ENCODE data around the gene ASB6. TPM values are rescaled to one million over a fixed set of nuclear protein-coding genes. Genes with fewer than 3 reads are reported as not detected.

Gene ASB6
- total RNA-seq, 1 donor from 2014 or later = 16.7 TPM

DNA sequence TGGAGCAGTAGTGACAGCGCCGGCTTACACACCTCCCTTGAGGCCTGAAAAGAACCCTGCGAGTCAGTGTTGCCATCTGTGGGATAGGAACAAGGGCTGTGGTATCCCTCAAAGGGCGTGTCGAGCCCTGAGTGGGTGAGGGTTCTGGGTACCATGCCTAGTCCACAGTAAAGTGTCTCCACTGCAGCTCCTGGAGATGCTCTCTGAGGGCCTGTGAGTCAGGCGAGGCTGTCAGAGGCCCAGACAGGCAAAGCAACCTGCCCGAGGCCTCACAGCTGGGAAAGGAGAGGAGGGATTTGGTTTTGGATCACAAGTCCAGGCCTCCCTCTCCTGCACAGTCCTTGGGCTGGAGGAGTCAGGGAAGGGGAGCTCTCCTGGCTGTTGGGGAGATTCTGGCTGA is 29.6 kb upstream of the ASB6 start:
- ATAC-seq (no peak), DNase-seq (no peak)
- Histone ChIP-seq H3K4me1 (no peaks in the 10 kb centered on the region), H3K9me3 (no peaks in the 10 kb centered on the region), H3K36me3 (no peaks in the 10 kb centered on the region), H3K27ac (no peak overlapping the region), H3K27me3 (peaks cover 24% of the 10 kb centered on the region), H3K4me3 (no peak overlapping the region)
- TF ChIP-seq, protein P1, sequence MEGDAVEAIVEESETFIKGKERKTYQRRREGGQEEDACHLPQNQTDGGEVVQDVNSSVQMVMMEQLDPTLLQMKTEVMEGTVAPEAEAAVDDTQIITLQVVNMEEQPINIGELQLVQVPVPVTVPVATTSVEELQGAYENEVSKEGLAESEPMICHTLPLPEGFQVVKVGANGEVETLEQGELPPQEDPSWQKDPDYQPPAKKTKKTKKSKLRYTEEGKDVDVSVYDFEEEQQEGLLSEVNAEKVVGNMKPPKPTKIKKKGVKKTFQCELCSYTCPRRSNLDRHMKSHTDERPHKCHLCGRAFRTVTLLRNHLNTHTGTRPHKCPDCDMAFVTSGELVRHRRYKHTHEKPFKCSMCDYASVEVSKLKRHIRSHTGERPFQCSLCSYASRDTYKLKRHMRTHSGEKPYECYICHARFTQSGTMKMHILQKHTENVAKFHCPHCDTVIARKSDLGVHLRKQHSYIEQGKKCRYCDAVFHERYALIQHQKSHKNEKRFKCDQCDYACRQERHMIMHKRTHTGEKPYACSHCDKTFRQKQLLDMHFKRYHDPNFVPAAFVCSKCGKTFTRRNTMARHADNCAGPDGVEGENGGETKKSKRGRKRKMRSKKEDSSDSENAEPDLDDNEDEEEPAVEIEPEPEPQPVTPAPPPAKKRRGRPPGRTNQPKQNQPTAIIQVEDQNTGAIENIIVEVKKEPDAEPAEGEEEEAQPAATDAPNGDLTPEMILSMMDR (IDR thresholded peaks at IDR 0.05) = no peak
- intact Hi-C loops (cut with DNase I) = no loop called here

DNA sequence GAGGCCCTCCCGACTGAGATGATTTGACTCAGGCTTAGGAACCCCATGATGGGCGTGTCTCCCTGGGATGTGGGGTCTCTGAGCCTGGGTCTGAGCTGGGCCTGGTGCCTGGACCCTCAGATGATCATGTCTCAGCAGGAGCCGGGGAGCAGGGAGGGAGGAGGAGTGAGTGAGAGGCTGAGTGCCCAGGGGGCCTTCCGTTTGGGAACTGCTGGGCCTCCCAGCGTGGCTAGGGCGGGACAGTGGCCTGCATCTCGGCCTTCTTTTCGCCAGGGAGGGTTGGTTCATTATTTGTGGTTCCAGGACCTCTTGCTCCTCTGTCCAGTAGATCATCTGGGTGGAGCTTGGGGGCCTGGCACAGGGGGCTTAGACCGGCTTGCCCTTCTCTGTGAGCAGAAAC is 29.1 kb upstream of the ASB6 start:
- Histone ChIP-seq H3K36me3 (no peaks in the 10 kb centered on the region), H3K4me1 (peaks cover 3% of the 10 kb centered on the region), H3K4me3 (no peak overlapping the region), H3K27ac (no peak overlapping the region), H3K9me3 (no peaks in the 10 kb centered on the region), H3K27me3 (peaks cover 27% of the 10 kb centered on the region)
- intact Hi-C loops (cut with DNase I) = no loop called here
- TF ChIP-seq, protein P1 (IDR thresholded peaks at IDR 0.05) = no peak
- ATAC-seq (no peak), DNase-seq (peak; percentile 54)

- TF ChIP-seq, protein P1 (IDR thresholded peaks at IDR 0.05) = no peak
- Histone ChIP-seq H3K36me3 (no peaks in the 10 kb centered on the region), H3K9me3 (no peaks in the 10 kb centered on the region), H3K4me1 (peaks cover 8% of the 10 kb centered on the region), H3K27me3 (peaks cover 31% of the 10 kb centered on the region), H3K27ac (no peak overlapping the region), H3K4me3 (no peak overlapping the region)
- intact Hi-C loops (cut with DNase I) = no loop called here
- DNase-seq (no peak), ATAC-seq (no peak)
Measured at GRCh38 chr9:129669946-129670345, 28.0 kb upstream of the ASB6 start.

DNA sequence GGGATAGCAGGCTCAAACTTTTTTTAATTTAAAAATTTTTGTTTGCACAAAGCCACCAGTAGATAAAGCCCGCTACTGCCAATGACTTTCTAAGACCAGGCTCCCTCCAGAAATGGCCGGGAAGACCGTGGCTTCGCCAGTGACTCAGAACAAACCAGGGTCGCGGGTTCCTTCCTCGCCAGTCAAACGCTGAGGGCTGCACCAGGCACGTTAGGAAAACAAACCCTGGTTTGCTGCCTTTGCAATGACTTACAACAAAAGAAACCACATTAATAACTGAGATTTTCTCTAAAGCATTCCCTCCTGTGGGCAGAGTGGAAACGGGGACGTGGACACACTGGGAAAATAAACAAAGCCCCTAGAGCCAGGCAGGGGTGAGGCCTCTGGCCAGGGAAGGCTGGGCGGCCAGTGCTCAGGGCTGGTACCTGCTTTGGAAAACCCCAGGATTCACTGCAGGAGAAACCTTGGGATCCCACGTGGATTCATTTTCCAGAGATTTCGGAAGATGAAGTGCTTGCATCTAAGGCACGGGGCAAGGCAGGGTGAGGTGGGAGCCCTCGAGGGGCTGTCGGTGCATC is 27.3 kb upstream of the ASB6 start:
- no peak overlapping the region for H3K27ac ChIP-seq
- no peak overlapping the region for H3K4me3 ChIP-seq
- TF ChIP-seq, protein P1 (IDR thresholded peaks at IDR 0.05) = no peak
- H3K4me1 ChIP-seq = peaks cover 8% of the 10 kb centered on the region
- intact Hi-C loops (cut with DNase I) = no loop called here
- H3K27me3 ChIP-seq = peaks cover 32% of the 10 kb centered on the region
- no peaks in the 10 kb centered on the region for H3K36me3 ChIP-seq
- no peaks in the 10 kb centered on the region for H3K9me3 ChIP-seq
- ATAC-seq (no peak), DNase-seq (no peak)

DNA sequence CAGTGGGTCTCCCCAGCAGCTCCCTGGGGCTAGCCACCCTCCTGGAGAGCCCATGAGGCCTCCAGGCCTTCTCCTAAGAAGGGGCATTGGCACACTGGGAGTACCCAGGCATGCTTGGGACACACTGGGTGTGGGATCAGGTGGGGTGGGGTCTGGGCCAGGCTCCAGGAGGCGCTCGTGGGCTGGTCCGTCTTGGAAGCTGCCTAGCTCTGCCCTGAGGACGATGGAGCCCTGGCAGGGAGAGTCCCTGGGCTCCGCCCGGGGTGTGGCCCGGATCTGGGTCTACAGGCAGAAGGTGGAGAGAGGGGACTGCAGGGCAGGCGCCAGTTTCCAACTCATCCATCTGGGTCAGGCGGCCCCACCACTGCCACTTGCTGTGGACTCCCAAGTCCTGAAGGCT is 25.9 kb upstream of the ASB6 start:
- Histone ChIP-seq H3K36me3 (no peaks in the 10 kb centered on the region), H3K27me3 (peaks cover 32% of the 10 kb centered on the region), H3K9me3 (no peaks in the 10 kb centered on the region), H3K4me1 (peaks cover 8% of the 10 kb centered on the region), H3K4me3 (no peak overlapping the region), H3K27ac (no peak overlapping the region)
- TF ChIP-seq, protein P1 (IDR thresholded peaks at IDR 0.05) = no peak
- ATAC-seq (no peak), DNase-seq (no peak)
- intact Hi-C loops (cut with DNase I) = no loop called here

- Histone ChIP-seq H3K4me3 (no peak overlapping the region), H3K27ac (no peak overlapping the region), H3K4me1 (peaks cover 8% of the 10 kb centered on the region), H3K36me3 (no peaks in the 10 kb centered on the region), H3K9me3 (no peaks in the 10 kb centered on the region), H3K27me3 (peaks cover 32% of the 10 kb centered on the region)
- ATAC-seq (no peak), DNase-seq (no peak)
- intact Hi-C loops (cut with DNase I) = no loop called here
- TF ChIP-seq, protein P1 (IDR thresholded peaks at IDR 0.05) = no peak
Measured at GRCh38 chr9:129667378-129667777, 25.4 kb upstream of the ASB6 start.
